Tibial artery (tissue), 4 donors: Measurements from ENCODE around the gene CRHR1.

ENCODE experiments used
- DNase-seq, 2 donors: peaks; one replicate each; pipeline ENCODE4 v3.0.0-alpha.2; 2019
- H3K27ac ChIP-seq, 2 donors: fragments of 200-600 bp; sonication (generic) in 1 of 2; 1 replicate in 1 of 2; 2 replicates in 1 of 2; pipeline ENCODE4 v1.5.1; 2018 to 2019; ENCODE audit warnings: mild to moderate bottlenecking in 1 of 2
- H3K27me3 ChIP-seq, 2 donors: fragments of 200-600 bp; sonication (generic) in 1 of 2; one replicate each; pipeline versions ENCODE4 v1.5.1 to v1.6.0; 2016 to 2019
- H3K36me3 ChIP-seq, 3 donors: fragments of 200-600 bp; sonication (generic) in 2 of 3; one replicate each; pipeline ENCODE4 v1.5.1; 2016 to 2019; ENCODE audit warnings: mild to moderate bottlenecking in 2 of 3
- H3K4me1 ChIP-seq, 4 donors: fragments of 200-600 bp; sonication (generic) in 2 of 4; 1 replicate in 3 of 4; 2 replicates in 1 of 4; pipeline ENCODE4 v1.5.1; 2016 to 2019
- H3K4me3 ChIP-seq, 2 donors: fragments of 200-600 bp; sonication (generic) in 1 of 2; 1 replicate in 1 of 2; 2 replicates in 1 of 2; pipeline ENCODE4 v1.5.1; 2018 to 2019; ENCODE audit warnings: mild to moderate bottlenecking in 2 of 2
- H3K9me3 ChIP-seq, 3 donors: fragments of 200-600 bp; sonication (generic) in 1 of 3; one replicate each; pipeline ENCODE4 v1.5.1; 2016 to 2019
- intact Hi-C: fragments of 100-400 bp; cut with DNase I; formaldehyde crosslinking; loops from one replicate; pipeline ENCODE4 v1.15.0; 2023; ENCODE audit warnings: low total_unique reads
- TF ChIP-seq, protein P1 (sequence below), 2 experiments: fragments of 200-600 bp in 1 of 2; fragments of 450-650 bp in 1 of 2; IDR thresholded peaks; one replicate each; pipeline ENCODE4 v1.5.1; 2017 to 2019; ENCODE audit warnings: antibody characterized with exemption in 2 of 2, mild to moderate bottlenecking in 1 of 2, moderate library complexity in 1 of 2

CRHR1 gene

DNA sequence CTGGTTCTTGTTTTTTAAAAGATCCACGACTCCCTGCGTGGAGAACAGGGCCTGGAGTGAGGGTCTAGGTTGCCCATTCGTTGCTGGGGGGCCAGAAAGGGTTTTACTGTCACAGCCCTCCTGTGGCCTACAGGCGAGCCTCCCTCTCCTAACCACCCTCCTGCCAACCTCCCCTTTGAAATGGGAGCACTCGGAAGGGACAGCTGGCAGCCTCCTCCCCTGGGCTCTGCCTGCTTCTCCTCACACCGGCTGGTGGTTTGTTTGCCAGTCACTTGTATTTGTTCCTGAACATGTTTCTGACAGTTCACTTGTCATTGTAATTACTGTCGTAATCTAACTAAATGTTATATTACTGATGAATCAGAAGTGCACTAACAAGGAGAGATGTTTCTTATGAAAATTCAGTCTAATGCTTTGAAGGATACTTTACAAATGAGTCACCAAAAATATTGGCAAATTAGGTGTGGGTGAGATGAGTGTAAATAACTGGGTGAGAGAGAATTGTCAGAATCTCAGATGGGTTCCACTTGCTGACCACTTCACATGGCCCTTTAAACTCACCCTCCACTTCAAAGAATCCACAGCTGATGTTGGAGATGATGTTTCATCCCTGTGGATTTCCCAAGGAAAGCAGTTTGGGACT is 57.9 kb downstream of the CRHR1 start:
- Histone ChIP-seq H3K27ac (no peak overlapping the region), H3K27me3 (peaks cover 0 to 52% of the 10 kb centered on the region in 2 donors), H3K9me3 (no peaks in the 10 kb centered on the region), H3K4me3 (no peak overlapping the region), H3K4me1 (no peaks in the 10 kb centered on the region), H3K36me3 (no peaks in the 10 kb centered on the region)
- intact Hi-C loops: no loop called here
- DNase-seq: no peak
- TF ChIP-seq, protein P1, sequence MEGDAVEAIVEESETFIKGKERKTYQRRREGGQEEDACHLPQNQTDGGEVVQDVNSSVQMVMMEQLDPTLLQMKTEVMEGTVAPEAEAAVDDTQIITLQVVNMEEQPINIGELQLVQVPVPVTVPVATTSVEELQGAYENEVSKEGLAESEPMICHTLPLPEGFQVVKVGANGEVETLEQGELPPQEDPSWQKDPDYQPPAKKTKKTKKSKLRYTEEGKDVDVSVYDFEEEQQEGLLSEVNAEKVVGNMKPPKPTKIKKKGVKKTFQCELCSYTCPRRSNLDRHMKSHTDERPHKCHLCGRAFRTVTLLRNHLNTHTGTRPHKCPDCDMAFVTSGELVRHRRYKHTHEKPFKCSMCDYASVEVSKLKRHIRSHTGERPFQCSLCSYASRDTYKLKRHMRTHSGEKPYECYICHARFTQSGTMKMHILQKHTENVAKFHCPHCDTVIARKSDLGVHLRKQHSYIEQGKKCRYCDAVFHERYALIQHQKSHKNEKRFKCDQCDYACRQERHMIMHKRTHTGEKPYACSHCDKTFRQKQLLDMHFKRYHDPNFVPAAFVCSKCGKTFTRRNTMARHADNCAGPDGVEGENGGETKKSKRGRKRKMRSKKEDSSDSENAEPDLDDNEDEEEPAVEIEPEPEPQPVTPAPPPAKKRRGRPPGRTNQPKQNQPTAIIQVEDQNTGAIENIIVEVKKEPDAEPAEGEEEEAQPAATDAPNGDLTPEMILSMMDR (IDR thresholded peaks at IDR 0.05): no peak

DNA sequence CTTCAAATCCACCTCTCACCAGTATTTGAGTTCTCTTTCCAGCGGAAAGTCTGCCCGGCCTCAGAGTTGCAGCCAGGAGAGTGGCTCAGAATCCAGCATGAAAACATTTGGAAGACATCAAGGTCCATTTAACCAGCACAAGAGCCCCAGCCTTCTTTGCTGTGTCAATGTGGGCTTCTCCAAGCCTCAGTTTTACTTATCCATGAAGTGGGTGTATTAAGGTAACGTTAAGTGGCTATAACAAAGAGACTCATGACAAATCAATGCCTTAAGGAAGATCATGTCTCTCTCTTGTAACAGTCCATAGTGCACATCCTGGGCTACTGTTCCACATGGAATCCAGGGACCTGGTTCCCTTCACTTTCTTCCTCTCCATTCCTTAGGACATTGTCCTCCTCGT is 59.6 kb downstream of the CRHR1 start:
- Histone ChIP-seq H3K4me3 (no peak overlapping the region), H3K9me3 (no peaks in the 10 kb centered on the region), H3K27ac (no peak overlapping the region), H3K27me3 (peaks cover 0 to 50% of the 10 kb centered on the region in 2 donors), H3K4me1 (no peaks in the 10 kb centered on the region), H3K36me3 (no peaks in the 10 kb centered on the region)
- TF ChIP-seq, protein P1 (IDR thresholded peaks at IDR 0.05): no peak
- intact Hi-C loops: no loop called here
- DNase-seq: no peak

DNA sequence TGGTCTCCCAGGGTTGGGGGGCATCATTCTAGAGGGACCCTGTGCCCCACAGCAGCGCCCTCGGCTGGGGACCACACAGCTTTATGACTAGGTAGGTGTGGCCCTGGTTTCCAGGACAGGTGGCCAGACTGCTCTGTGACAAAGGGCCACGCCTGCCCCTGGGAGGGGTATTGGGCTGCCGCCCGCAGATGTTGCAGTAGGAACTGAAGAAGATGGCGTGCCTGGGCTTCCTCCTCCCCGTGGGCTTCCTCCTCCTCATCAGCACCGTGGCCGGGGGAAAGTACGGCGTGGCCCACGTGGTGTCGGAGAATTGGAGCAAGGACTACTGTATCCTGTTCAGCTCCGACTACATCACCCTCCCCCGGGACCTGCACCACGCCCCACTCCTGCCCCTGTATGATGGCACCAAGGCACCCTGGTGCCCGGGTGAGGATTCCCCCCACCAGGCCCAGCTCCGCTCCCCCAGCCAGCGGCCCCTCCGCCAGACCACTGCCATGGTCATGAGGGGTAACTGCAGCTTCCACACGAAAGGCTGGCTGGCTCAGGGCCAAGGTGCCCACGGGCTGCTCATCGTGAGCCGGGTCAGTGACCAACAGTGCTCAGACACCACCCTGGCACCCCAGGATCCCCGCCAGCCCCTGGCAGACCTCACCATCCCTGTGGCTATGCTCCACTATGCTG is 60.7 kb downstream of the CRHR1 start, which contains the start of gene SPPL2C:
Gene SPPL2C (plus strand): TSS at position 187 of the 681 bp plus-strand sequence. CDS start 26 bp downstream, at position 213.
- Histone ChIP-seq H3K4me1 (no peaks in the 10 kb centered on the region), H3K27me3 (peaks cover 0 to 49% of the 10 kb centered on the region in 2 donors), H3K27ac (no peak within 1 kb of the TSS), H3K9me3 (no peaks in the 10 kb centered on the region), H3K36me3 (no peaks in the 10 kb centered on the region), H3K4me3 (no peak within 1 kb of the TSS)
- intact Hi-C loops: no loop called here
- TF ChIP-seq, protein P1 (IDR thresholded peaks at IDR 0.05): no peak
- no peak for DNase-seq

DNA sequence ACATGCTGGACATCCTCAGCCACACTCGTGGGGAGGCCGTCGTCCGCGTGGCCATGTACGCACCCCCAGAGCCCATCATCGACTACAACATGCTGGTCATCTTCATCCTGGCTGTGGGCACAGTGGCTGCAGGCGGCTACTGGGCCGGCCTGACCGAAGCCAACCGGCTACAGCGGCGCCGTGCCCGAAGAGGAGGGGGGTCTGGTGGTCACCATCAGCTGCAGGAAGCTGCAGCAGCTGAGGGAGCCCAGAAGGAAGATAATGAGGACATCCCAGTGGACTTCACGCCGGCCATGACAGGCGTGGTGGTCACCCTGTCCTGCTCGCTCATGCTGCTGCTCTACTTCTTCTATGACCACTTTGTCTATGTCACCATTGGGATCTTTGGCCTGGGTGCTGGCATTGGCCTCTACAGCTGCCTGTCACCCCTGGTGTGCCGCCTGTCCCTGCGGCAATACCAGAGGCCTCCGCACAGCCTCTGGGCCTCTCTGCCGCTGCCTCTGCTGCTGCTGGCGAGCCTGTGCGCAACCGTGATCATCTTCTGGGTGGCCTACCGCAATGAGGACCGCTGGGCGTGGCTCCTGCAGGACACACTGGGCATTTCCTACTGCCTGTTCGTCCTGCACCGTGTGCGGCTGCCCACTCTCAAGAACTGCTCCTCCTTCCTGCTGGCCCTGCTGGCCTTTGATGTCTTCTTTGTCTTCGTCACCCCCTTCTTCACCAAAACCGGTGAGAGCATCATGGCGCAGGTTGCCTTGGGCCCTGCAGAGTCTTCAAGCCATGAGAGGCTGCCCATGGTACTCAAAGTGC is 61.5 kb downstream of the CRHR1 start:
- intact Hi-C loops: no loop called here
- no peak overlapping the region for H3K27ac ChIP-seq
- no peaks in the 10 kb centered on the region for H3K4me1 ChIP-seq
- H3K36me3 ChIP-seq: no peaks in the 10 kb centered on the region
- H3K27me3 ChIP-seq: peaks cover 0 to 46% of the 10 kb centered on the region in 2 donors
- H3K9me3 ChIP-seq: no peaks in the 10 kb centered on the region
- DNase-seq: no peak
- TF ChIP-seq, protein P1 (IDR thresholded peaks at IDR 0.05): no peak
- no peak overlapping the region for H3K4me3 ChIP-seq

DNA sequence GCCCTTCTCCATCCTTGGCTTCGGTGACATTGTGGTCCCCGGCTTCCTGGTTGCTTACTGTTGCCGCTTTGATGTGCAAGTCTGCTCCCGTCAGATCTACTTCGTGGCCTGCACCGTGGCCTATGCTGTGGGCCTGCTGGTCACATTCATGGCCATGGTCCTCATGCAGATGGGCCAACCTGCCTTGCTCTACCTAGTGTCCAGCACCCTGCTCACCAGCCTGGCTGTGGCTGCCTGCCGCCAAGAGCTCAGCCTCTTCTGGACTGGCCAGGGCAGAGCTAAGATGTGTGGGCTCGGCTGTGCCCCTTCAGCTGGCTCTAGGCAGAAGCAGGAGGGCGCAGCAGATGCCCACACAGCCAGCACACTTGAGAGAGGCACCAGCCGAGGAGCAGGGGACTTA is 62.1 kb downstream of the CRHR1 start:
- Histone ChIP-seq H3K4me1 (no peaks in the 10 kb centered on the region), H3K27ac (no peak overlapping the region), H3K4me3 (no peak overlapping the region), H3K27me3 (peaks cover 0 to 52% of the 10 kb centered on the region in 2 donors), H3K36me3 (no peaks in the 10 kb centered on the region), H3K9me3 (no peaks in the 10 kb centered on the region)
- DNase-seq: no peak
- TF ChIP-seq, protein P1 (IDR thresholded peaks at IDR 0.05): no peak
- intact Hi-C loops: no loop called here
